HepG2 (cell line): ENCODE measurements around the gene RDH8. TPM values are rescaled to one million over a fixed set of nuclear protein-coding genes. Genes with fewer than 3 reads are reported as not detected.

ENCODE experiments used
- AGO2 ChIP-seq: fragments of 200-400 bp; formaldehyde crosslinking; optimal IDR thresholded peaks from 2 replicates; pipeline ENCODE3; 2017; ENCODE audit warnings: mild to moderate bottlenecking, low read depth, low read length, moderate library complexity
- CEBPG ChIP-seq: IDR thresholded peaks from 2 replicates; pipeline ENCODE4 v1.6.1; 2016
- EP300 ChIP-seq, 3 experiments: sonication (generic) in 1 of 3; formaldehyde crosslinking in 1 of 3; IDR thresholded peaks; 2 replicates each; pipeline versions ENCODE4 v1.5.1 to v1.6.1; 2011 to 2020; ENCODE audit warnings: low read depth in 2 of 3, low read length in 2 of 3, borderline replicate concordance in 1 of 3, improper control_type of control experiment in 1 of 3, mild to moderate bottlenecking in 1 of 3, missing genetic modification reagents in 1 of 3, moderate library complexity in 1 of 3
- GATAD2A ChIP-seq: IDR thresholded peaks from 2 replicates; pipeline ENCODE4 v1.6.1; 2016
- HINFP ChIP-seq: sonication (generic); formaldehyde crosslinking; IDR thresholded peaks from 2 replicates; pipeline ENCODE4 v1.4.0; 2020; ENCODE audit warnings: low read depth, mild to moderate bottlenecking, missing genetic modification reagents
- HNF4A ChIP-seq: sonication (generic); formaldehyde crosslinking; IDR thresholded peaks from 2 replicates; pipeline ENCODE4 v1.4.0; 2020; ENCODE audit warnings: missing genetic modification reagents
- HNRNPH1 ChIP-seq: fragments of 200-400 bp; formaldehyde crosslinking; optimal IDR thresholded peaks from 2 replicates; pipeline ENCODE3; 2017; ENCODE audit warnings: mild to moderate bottlenecking, low read depth, low read length
- KLF16 ChIP-seq, 2 experiments: sonication (generic) in 1 of 2; formaldehyde crosslinking in 1 of 2; IDR thresholded peaks; 2 replicates each; pipeline versions ENCODE4 v1.6.1 to v1.8.0; 2016 to 2023; ENCODE audit warnings: missing genetic modification reagents in 2 of 2, missing compliant biosample characterization in 1 of 2
- LCORL ChIP-seq, 2 experiments: fragments of 450-650 bp in 1 of 2; sonication (generic) in 1 of 2; formaldehyde crosslinking in 1 of 2; IDR thresholded peaks; 2 replicates each; pipeline versions ENCODE4 v1.5.0 to v1.6.1; 2017 to 2020; ENCODE audit warnings: antibody characterized with exemption in 1 of 2, missing genetic modification reagents in 1 of 2
- MAX ChIP-seq: IDR thresholded peaks from 2 replicates; pipeline ENCODE4 v1.6.1; 2012; ENCODE audit warnings: inconsistent platforms
- MBD4 ChIP-seq: IDR thresholded peaks from 2 replicates; pipeline ENCODE4 v1.6.1; 2012; ENCODE audit warnings: low read length, inconsistent platforms, borderline replicate concordance
- MLXIP ChIP-seq: sonication (generic); formaldehyde crosslinking; IDR thresholded peaks from 2 replicates; pipeline ENCODE4 v1.9.0; 2021; ENCODE audit warnings: missing genetic modification reagents, borderline replicate concordance
- PITX1 ChIP-seq: sonication (generic); formaldehyde crosslinking; IDR thresholded peaks from 2 replicates; pipeline ENCODE4 v1.5.1; 2020; ENCODE audit warnings: mild to moderate bottlenecking, missing genetic modification reagents
- SP5 ChIP-seq: IDR thresholded peaks from 2 replicates; pipeline ENCODE4 v1.6.1; 2016; ENCODE audit warnings: low read depth, borderline replicate concordance
- TFE3 ChIP-seq: IDR thresholded peaks from 2 replicates; pipeline ENCODE4 v1.6.1; 2016
- ZBTB10 ChIP-seq: sonication (generic); formaldehyde crosslinking; IDR thresholded peaks from 2 replicates; pipeline ENCODE4 v1.4.0; 2020; ENCODE audit warnings: missing genetic modification reagents, borderline replicate concordance
- ZNF317 ChIP-seq: sonication (generic); formaldehyde crosslinking; IDR thresholded peaks from 2 replicates; pipeline ENCODE4 v1.5.0; 2020; ENCODE audit warnings: mild to moderate bottlenecking, missing genetic modification reagents
- ZNF468 ChIP-seq: sonication (generic); formaldehyde crosslinking; IDR thresholded peaks from 2 replicates; pipeline ENCODE4 v1.8.0; 2022; ENCODE audit warnings: mild to moderate bottlenecking, moderate library complexity, missing genetic modification reagents
- ZNF644 ChIP-seq: IDR thresholded peaks from 2 replicates; pipeline ENCODE4 v1.6.1; 2016; ENCODE audit warnings: low read depth
- polyA plus RNA-seq, 8 experiments: library from polyadenylated mRNA; depleted of rRNA in 3 of 8; stranded (reverse) in 7 of 8; unstranded in 1 of 8; fragments of >200 nt; fragmentation: Illumina TruSeq in 4 of 8; extraction: Trizol in 4 of 8; gene quantifications; 2 replicates each; pipeline versions ENCODE4 v1.2.1 to v1.2.3, GENCODE V29; 2011 to 2016; ENCODE audit warnings: low read depth in 4 of 8, missing spikeins in 1 of 8, mixed read lengths in 1 of 8; ENCODE audit not compliant: insufficient read depth in 1 of 8
- total RNA-seq, 5 experiments: library from RNA; depleted of rRNA; stranded (reverse); fragments of >200 nt; fragmentation: Illumina TruSeq; extraction: Trizol; gene quantifications; 2 replicates each; pipeline ENCODE4 v1.2.3, GENCODE V29; 2016; ENCODE audit warnings: low read depth in 1 of 5

The RDH8 gene
- total and polyA plus RNA-seq, 2 of the 13 experiments (the other 11 are each of a cell fraction or from before 2014, with no cell fraction given): not detected

GRCh38 chr19:10036601-10037071, 23.4 kb downstream of the RDH8 start (continued):
- no peak for TF ChIP-seq TFE3
- TF ChIP-seq HNRNPH1: no peak
- no peak for TF ChIP-seq MBD4
- TF ChIP-seq CEBPG: peak; percentile 73
- peak; percentile 80 for TF ChIP-seq GATAD2A (CRISPR knock-in tag)
- TF ChIP-seq LCORL (IDR thresholded peaks at IDR 0.05): no peak
- TF ChIP-seq LCORL (CRISPR knock-in tag; IDR thresholded peaks at IDR 0.05): no peak
- peak in 1 of 2 experiments; percentile 33; a peak in 1 of 4 replicates for TF ChIP-seq KLF16 (CRISPR knock-in tag; IDR thresholded peaks at IDR 0.05)
- TF ChIP-seq PITX1 (CRISPR knock-in tag): no peak
- 0 out of 2 replicates have a peak, but pooled peaks have one; percentile 16 for TF ChIP-seq MAX
- peak; percentile 84 for TF ChIP-seq HNF4A
- no peak for TF ChIP-seq SP5 (CRISPR knock-in tag)
- peak; percentile 37; the same call in 1 of the 2 replicates for TF ChIP-seq ZNF644 (CRISPR knock-in tag)
- no peak for TF ChIP-seq ZNF317 (CRISPR knock-in tag)
- no peak for TF ChIP-seq ZNF468 (CRISPR knock-in tag)
- TF ChIP-seq AGO2: no peak
- TF ChIP-seq HINFP (CRISPR knock-in tag): no peak
- no peak for TF ChIP-seq ZBTB10 (CRISPR knock-in tag)
- no peak for TF ChIP-seq MLXIP
- peak in 1 of 2 experiments; percentile 55; a peak in 1 of 4 replicates for TF ChIP-seq EP300 (IDR thresholded peaks at IDR 0.05; ENCODE audit: low read depth in 2 of 2, low read length in 2 of 2)
- no peak for TF ChIP-seq EP300 (CRISPR knock-in tag; IDR thresholded peaks at IDR 0.05; ENCODE audit: borderline replicate concordance)
